DLD1 (cell line): Measurements from ENCODE around the gene ABCC3.
"Not testable (repeated sequence)": the region's sequence is repeated elsewhere in the genome, so short reads cannot be mapped to it uniquely, and the experiment has no call there.

ENCODE experiments used
- in situ Hi-C: cut with HindIII; loops from 2 replicates; pipeline ENCODE4 v1.10.0; 2017; ENCODE audit warnings: low sequenced_read_pairs

The ABCC3 gene

GRCh38 chr17:50693036-50693682 lies 58.5 kb downstream of the ABCC3 start:
- in situ Hi-C loops, result loop anchor here (5.0 kb wide), 1 partner anchor 56 kb away; no protein-coding TSS in a partner anchor

DNA sequence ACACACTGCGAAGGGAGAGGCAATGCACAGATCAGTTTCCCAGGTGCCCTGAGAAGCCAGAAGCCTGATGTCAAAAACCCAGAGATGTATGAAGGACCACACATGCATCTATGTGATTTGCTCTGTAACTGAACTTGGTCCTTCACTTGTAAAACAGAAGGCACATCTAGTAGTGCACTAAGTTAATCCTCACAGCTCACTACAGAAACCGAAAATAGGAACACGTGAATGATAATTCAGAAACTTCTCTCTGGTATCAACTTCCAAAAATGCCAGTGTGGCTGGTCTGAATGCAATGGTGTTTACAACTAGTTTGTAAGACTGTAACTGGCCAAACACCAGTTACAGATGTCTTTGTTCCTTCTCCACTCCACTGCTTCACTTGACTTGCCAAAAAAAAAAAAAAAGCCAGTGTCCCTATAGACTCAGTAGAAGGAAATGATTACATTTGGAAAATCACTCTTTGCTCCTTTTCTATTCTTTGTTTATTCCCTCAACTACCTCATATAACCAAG lies 61.7 kb downstream of the ABCC3 start:
- in situ Hi-C loops, result no loop called here

- in situ Hi-C loops, result no loop called here
These were observed 62.4 kb downstream of the ABCC3 start for GRCh38 chr17:50697062-50697461.

GRCh38 chr17:50697663-50698272 lies 63.1 kb downstream of the ABCC3 start:
- in situ Hi-C loops, result no loop called here

DNA sequence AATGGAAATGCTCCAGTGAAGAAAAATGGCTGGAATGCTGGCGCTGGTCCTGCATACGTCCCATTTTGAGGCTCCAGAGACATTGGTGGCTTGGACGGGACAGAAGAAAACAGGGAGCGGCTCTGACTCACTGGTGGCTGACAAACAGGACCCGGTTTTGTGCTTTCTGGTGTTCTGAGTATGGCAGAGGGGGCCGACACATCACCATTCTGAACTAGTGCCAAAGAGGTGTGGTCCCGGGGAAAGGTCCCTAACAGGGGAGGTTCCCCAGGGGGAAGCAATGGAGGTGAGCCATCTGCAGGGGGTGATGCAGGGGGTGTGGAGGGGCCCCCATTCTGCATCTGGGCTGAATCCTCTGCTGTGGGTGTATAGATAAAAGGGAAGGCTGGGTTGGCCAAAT lies 64.7 kb downstream of the ABCC3 start:
- in situ Hi-C loops, result no loop called here

- in situ Hi-C loops, result no loop called here
These were observed 68.5 kb downstream of the ABCC3 start for GRCh38 chr17:50703162-50703561.

DNA sequence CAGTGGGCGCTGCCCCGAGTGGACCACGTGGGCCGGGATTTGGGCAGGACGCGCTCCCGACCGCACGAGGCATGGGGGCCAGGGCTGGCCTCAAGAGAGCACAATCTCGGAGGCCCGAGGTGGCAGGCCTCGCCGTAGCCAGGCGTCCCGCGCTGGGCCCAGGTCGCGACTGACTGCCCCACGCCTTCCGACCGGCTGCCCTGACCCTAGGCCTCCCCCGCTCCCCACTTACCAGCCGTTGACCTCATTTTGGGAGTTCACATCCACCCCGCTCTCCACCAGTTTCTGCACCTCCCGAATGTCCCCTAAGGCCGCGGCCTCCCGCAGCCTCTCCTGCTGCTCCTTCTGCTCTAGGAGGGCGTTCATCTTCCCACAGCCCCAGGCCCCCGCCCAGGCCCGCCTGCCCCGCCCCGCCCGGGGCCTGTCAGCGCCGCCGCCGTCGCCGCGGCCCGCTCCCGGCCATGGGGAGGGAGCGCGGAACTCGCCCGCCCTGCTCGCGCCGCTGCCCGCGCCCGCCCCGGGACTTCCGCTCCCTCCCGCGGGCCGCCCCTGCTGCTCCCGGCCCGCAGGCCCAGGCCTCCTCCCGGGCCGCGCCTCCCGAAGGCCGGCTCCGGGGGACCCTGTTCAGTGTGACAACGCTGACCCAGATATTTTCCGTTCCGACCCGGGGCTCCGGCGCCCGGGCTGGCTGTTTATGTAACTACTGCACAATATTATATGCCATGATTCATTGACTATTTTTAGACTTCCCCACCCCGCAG lies 72.8 kb downstream of the ABCC3 start, which contains the start of gene ANKRD40:
Gene ANKRD40, minus strand, starts transcription at position 626 of the 761 bp plus-strand sequence. Its CDS starts 260 bp downstream, at position 366.
- in situ Hi-C loops, result no loop called here

- in situ Hi-C loops, result no loop called here
These were observed 73.6 kb downstream of the ABCC3 start for GRCh38 chr17:50708050-50709000.

GRCh38 chr17:50709053-50709452 lies 74.4 kb downstream of the ABCC3 start:
- in situ Hi-C loops, result not testable (repeated sequence)

DNA sequence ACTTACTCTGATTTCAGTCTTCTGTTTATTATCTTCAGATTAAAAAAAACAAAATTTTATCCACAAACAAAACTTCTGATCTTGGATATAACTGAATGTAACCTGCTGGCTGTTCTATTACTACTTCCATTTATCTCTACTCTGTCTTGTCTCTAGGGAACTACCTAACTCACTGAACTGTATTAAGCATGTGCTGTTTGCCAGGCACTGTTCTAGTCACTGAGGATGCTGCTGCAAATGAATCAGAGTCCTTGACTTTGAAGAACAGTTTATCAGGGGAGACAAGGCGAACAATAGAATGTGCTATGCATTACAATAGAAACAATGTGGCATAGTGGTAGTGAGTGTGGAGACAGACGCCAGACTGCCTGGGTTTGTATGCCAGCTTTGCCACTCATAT lies 75.3 kb downstream of the ABCC3 start:
- in situ Hi-C loops, result no loop called here

GRCh38 chr17:50710650-50711049 lies 76.0 kb downstream of the ABCC3 start:
- in situ Hi-C loops, result no loop called here

DNA sequence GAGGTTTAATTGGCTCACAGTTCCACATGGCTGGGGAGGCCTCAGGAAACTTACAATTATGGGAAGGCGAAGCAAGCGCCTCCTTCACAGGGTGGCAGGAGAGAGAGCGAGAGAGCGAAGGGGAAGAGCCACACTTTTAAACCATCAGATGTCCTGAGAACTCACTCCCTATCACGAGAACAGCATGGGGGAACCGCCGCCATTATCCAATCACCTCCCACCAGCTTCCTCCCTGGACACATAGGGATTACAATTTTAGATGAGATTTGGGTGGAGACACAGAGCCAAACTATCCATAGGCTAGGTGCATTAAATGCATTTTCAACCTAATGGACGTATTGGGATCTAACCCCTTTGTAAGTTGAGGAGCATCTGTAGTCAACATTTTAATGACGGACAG lies 78.0 kb downstream of the ABCC3 start:
- in situ Hi-C loops, result no loop called here

DNA sequence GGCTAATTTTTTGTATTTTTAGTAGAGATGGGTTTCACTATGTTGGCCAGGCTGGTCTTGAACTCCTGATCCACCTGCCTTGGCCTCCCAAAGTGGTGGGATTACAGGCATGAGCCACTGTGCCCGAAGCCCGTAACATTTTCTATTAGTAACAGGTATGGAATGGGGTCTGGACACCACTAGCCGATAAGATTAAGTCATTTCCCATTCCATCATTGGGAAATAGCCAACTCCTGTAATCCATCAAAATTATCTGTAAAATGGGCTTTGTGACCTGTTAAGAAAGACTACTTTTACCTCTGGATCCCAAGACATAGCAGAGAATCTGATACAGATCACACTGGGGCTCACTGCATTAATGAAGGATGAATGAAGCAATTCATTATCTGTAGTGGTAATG lies 80.8 kb downstream of the ABCC3 start:
- in situ Hi-C loops, result no loop called here

- in situ Hi-C loops, result no loop called here
These were observed 84.7 kb downstream of the ABCC3 start, which contains the start of gene LUC7L3 for GRCh38 chr17:50719144-50719923. LUC7L3 (plus strand) TSS chr17:50719603; CDS start chr17:50719733, 130 bp downstream.

- in situ Hi-C loops, result no loop called here
These were observed 85.5 kb downstream of the ABCC3 start for GRCh38 chr17:50719924-50720794.

- in situ Hi-C loops, result no loop called here
These were observed 86.7 kb downstream of the ABCC3 start for GRCh38 chr17:50721194-50722010.

DNA sequence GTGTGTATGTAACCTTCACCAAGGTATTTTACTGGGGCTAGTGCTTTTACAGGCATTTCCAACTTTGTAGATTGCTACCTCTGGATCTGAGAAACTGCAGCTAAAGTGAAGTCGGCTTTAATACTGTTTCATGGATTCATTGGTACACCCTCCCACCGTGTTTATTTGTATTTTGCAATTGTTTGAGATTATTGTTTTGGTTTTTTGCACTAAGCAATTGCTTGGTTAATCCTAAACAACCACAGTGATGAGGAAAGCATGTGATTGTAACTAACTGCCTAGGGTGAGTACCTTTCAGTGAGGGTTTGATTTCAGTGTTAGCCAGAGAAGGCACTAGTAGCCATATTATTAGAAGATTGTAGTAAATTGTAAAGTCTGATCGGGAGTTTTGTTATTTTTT lies 88.1 kb downstream of the ABCC3 start:
- in situ Hi-C loops, result no loop called here

DNA sequence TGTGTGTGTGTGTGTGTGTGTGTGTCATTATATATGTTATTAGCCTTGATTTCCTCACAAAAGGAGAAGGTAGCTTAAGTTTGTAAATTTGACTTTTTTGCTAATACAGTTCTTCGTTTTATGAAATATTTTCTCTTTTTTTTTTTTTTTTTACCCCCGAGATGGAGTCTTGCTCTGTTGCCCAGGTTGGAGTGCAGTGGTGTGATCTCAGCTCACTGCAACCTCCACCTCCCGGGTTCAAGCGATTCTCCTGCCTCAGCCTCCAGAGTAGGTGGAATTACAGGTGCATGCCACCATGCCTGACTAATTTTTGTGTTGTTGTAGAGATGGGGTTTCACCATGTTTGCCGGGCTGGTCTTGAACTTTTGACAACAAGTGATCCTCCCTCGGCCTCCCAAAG lies 89.9 kb downstream of the ABCC3 start:
- in situ Hi-C loops, result not testable (repeated sequence)
